Astrocyte of the spinal cord (primary cell): Measurements from ENCODE around the gene PLEKHG5.

Experiments used
- DNase-seq: peaks from one replicate; pipeline ENCODE4 v3.0.0; 2011; ENCODE audit warnings: low read depth, low spot score
- H3K4me3 ChIP-seq: 2 replicates; pipeline ENCODE4 v1.5.1; 2011; ENCODE audit warnings: low read depth, mild to moderate bottlenecking, low read length, moderate library complexity
- in situ Hi-C: cut with HindIII; loops from 2 replicates; pipeline ENCODE4 v1.10.0; 2017; ENCODE audit warnings: low sequenced_read_pairs
- TF ChIP-seq, protein P1 (sequence below): IDR thresholded peaks from 2 replicates; pipeline ENCODE4 v1.5.1; 2012; ENCODE audit warnings: low read depth, mild to moderate bottlenecking, low read length, inconsistent platforms

PLEKHG5 gene

GRCh38 chr1:6473974-6474814 lies 17.3 kb downstream of the PLEKHG5 start:
- TF ChIP-seq, protein P1, sequence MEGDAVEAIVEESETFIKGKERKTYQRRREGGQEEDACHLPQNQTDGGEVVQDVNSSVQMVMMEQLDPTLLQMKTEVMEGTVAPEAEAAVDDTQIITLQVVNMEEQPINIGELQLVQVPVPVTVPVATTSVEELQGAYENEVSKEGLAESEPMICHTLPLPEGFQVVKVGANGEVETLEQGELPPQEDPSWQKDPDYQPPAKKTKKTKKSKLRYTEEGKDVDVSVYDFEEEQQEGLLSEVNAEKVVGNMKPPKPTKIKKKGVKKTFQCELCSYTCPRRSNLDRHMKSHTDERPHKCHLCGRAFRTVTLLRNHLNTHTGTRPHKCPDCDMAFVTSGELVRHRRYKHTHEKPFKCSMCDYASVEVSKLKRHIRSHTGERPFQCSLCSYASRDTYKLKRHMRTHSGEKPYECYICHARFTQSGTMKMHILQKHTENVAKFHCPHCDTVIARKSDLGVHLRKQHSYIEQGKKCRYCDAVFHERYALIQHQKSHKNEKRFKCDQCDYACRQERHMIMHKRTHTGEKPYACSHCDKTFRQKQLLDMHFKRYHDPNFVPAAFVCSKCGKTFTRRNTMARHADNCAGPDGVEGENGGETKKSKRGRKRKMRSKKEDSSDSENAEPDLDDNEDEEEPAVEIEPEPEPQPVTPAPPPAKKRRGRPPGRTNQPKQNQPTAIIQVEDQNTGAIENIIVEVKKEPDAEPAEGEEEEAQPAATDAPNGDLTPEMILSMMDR, result no peak
- DNase-seq, result no peak
- H3K4me3 ChIP-seq, result no peak overlapping the region
- in situ Hi-C loops, result no loop called here

GRCh38 chr1:6473156-6473555 lies 18.3 kb downstream of the PLEKHG5 start:
- no peak overlapping the region for H3K4me3 ChIP-seq
- no peak for DNase-seq
- TF ChIP-seq, protein P1, result no peak
- in situ Hi-C loops, result no loop called here

GRCh38 chr1:6472391-6472790 lies 19.1 kb downstream of the PLEKHG5 start:
- in situ Hi-C loops, result no loop called here
- DNase-seq, result no peak
- no peak overlapping the region for H3K4me3 ChIP-seq
- TF ChIP-seq, protein P1, result peak; percentile 49

- TF ChIP-seq, protein P1, result no peak
- H3K4me3 ChIP-seq, result no peak overlapping the region
- no peak for DNase-seq
- in situ Hi-C loops, result no loop called here
Measured at GRCh38 chr1:6471970-6472368, 19.5 kb downstream of the PLEKHG5 start.

DNA sequence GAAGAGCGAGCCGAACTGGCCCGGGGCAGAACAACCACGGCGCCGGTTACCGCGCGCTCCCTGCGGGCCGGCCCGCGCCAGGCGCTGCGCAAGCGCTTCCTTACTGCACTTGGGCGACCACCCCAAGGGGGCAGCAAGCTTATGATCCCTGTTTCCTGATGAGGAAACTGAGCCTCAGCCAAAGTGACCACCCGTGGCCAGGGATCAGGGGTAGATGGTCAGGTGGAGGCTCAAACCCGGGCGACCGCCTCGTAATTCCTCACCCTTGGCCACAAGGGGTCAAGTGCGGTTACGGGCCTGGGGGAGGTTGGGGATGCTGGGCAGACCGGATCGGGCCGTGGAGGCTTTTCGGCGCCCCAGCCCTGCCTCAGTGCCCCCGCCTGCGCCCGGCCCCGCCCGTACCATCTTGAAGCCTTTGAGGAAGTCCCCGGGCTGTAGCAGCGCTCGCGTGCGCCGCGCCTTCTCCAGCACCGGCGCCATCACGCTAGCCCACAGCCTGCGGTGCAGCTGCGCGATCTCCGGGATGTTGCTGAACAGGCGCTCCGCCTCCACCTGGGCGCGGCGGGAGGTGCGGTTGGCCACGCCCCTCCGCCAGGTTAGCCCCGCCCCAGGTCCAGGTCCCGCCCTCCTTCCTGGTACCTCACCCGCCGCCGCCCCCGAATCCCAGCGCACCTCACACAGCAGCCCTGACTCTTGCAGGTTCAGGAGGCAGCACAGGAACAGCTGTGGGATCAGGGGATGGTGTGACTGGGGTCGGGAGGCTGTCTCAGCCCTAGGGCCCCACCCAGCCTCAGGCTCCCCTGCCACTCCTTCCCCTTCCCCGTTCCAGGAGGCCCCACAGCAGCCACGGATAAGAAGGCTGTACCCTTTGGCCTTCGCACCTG lies 20.1 kb downstream of the PLEKHG5 start:
- TF ChIP-seq, protein P1, result no peak
- no peak overlapping the region for H3K4me3 ChIP-seq
- DNase-seq, result no peak
- in situ Hi-C loops, result no loop called here

GRCh38 chr1:6470132-6471085 lies 21.1 kb downstream of the PLEKHG5 start:
- no peak overlapping the region for H3K4me3 ChIP-seq
- in situ Hi-C loops, result no loop called here
- no peak for DNase-seq
- TF ChIP-seq, protein P1, result no peak
